ENCODE measurements around the gene MYBBP1A.

The MYBBP1A gene

GRCh38 chr17:4520060-4520893 is 34.9 kb downstream of the MYBBP1A start:
- in situ Hi-C loops (cut with MboI; ENCODE audit: low pct_unique_long_range_greater_than_20kb, low sequenced_read_pairs, unreplicated experiment) = no loop called here
- no peak for DNase-seq (ENCODE audit: low spot score)
- TF ChIP-seq CTCF (IDR thresholded peaks at IDR 0.05; ENCODE audit: extremely low read depth, insufficient read depth, missing control alignments) = no peak

GRCh38 chr17:4519361-4519788 is 35.8 kb downstream of the MYBBP1A start:
- in situ Hi-C loops (cut with MboI; ENCODE audit: low pct_unique_long_range_greater_than_20kb, low sequenced_read_pairs, unreplicated experiment) = no loop called here
- TF ChIP-seq CTCF (IDR thresholded peaks at IDR 0.05; ENCODE audit: extremely low read depth, insufficient read depth, missing control alignments) = no peak
- DNase-seq (ENCODE audit: low spot score) = no peak

GRCh38 chr17:4518901-4519300 is 36.3 kb downstream of the MYBBP1A start:
- in situ Hi-C loops (cut with MboI; ENCODE audit: low pct_unique_long_range_greater_than_20kb, low sequenced_read_pairs, unreplicated experiment) = no loop called here
- TF ChIP-seq CTCF (IDR thresholded peaks at IDR 0.05; ENCODE audit: extremely low read depth, insufficient read depth, missing control alignments) = no peak
- DNase-seq (ENCODE audit: low spot score) = no peak

- TF ChIP-seq CTCF (IDR thresholded peaks at IDR 0.05; ENCODE audit: extremely low read depth, insufficient read depth, missing control alignments) = no peak
- DNase-seq (ENCODE audit: low spot score) = no peak
- in situ Hi-C loops (cut with MboI; ENCODE audit: low pct_unique_long_range_greater_than_20kb, low sequenced_read_pairs, unreplicated experiment) = no loop called here
Observed at GRCh38 chr17:4516735-4517134, 38.4 kb downstream of the MYBBP1A start.

GRCh38 chr17:4515501-4515900 is 39.7 kb downstream of the MYBBP1A start:
- no peak for TF ChIP-seq CTCF (IDR thresholded peaks at IDR 0.05; ENCODE audit: extremely low read depth, insufficient read depth, missing control alignments)
- DNase-seq (ENCODE audit: low spot score) = no peak
- in situ Hi-C loops (cut with MboI; ENCODE audit: low pct_unique_long_range_greater_than_20kb, low sequenced_read_pairs, unreplicated experiment) = no loop called here

- DNase-seq (ENCODE audit: low spot score) = no peak
- in situ Hi-C loops (cut with MboI; ENCODE audit: low pct_unique_long_range_greater_than_20kb, low sequenced_read_pairs, unreplicated experiment) = no loop called here
- no peak for TF ChIP-seq CTCF (IDR thresholded peaks at IDR 0.05; ENCODE audit: extremely low read depth, insufficient read depth, missing control alignments)
Observed at GRCh38 chr17:4514779-4515178, 40.4 kb downstream of the MYBBP1A start.
